Chondrocyte (in vitro differentiated cells): ENCODE measurements around the gene WIZ. TPM values are rescaled to one million over a fixed set of nuclear protein-coding genes. Genes with fewer than 3 reads are reported as not detected.
A peak's percentile ranks its signal among the peaks of the same experiment; 100 is the strongest.

Experiments used
- DNase-seq: peaks from one replicate; pipeline ENCODE4 v3.0.0; 2021; ENCODE audit warnings: mixed read lengths, low spot score
- H3K27ac Mint-ChIP-seq: one replicate; pipeline ENCODE4 v1.8.0; 2021; ENCODE audit warnings: mild to moderate bottlenecking, moderate library complexity, mixed read lengths; ENCODE audit not compliant: unreplicated experiment
- H3K27me3 Mint-ChIP-seq: 2 replicates; pipeline ENCODE4 v1.8.0; 2021; ENCODE audit warnings: low read depth, mixed read lengths
- H3K36me3 Mint-ChIP-seq: 2 replicates; pipeline ENCODE4 v1.8.0; 2021; ENCODE audit warnings: low read depth, mixed read lengths
- H3K4me1 Mint-ChIP-seq: 2 replicates; pipeline ENCODE4 v1.8.0; 2021; ENCODE audit warnings: low read depth, mild to moderate bottlenecking, mixed read lengths
- H3K4me3 Mint-ChIP-seq: one replicate; pipeline ENCODE4 v1.8.0; 2021; ENCODE audit warnings: mild to moderate bottlenecking, moderate library complexity, mixed read lengths; ENCODE audit not compliant: unreplicated experiment
- H3K9me3 Mint-ChIP-seq: 2 replicates; pipeline ENCODE4 v1.8.0; 2021; ENCODE audit warnings: low read depth, mixed read lengths
- total RNA-seq: library from RNA; stranded (reverse); gene quantifications from 3 replicates; pipeline ENCODE4 v1.2.1, GENCODE V29; 2021
- TF ChIP-seq, protein P1 (sequence below): fragments of 200-600 bp; sonication (generic); IDR thresholded peaks from 2 replicates; pipeline ENCODE4 v1.5.0; 2021; ENCODE audit warnings: antibody characterized with exemption, mild to moderate bottlenecking, moderate library complexity

The WIZ gene
- total RNA-seq, 1 donor from 2014 or later, result 52.4 TPM

DNA sequence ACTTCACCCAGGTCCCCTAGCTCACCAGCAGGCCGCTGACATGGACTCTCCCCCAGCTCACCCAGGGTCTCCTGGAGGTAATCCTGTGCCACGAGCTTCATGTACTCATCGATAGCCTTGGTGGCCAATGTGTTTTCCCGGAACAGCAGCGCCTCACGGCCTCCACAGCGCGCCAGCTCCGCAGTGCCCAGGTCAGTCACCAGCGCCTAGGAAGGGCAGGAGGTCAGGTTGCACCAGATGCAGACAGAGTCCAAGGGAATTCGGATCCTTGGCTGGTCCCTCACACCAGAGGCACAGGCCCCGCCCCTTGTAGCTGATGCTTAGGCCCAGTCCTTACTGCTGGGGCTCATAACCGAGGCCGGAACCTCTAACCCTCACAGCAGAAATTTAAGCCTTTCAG, 6.7 kb upstream of the WIZ start:
- Mint-ChIP-seq H3K4me1 (peaks cover 10% of the 10 kb centered on the region), H3K27ac (no peak overlapping the region), H3K27me3 (peaks cover 33% of the 10 kb centered on the region), H3K36me3 (no peaks in the 10 kb centered on the region), H3K9me3 (no peaks in the 10 kb centered on the region), H3K4me3 (no peak overlapping the region)
- no peak for DNase-seq
- TF ChIP-seq, protein P1, sequence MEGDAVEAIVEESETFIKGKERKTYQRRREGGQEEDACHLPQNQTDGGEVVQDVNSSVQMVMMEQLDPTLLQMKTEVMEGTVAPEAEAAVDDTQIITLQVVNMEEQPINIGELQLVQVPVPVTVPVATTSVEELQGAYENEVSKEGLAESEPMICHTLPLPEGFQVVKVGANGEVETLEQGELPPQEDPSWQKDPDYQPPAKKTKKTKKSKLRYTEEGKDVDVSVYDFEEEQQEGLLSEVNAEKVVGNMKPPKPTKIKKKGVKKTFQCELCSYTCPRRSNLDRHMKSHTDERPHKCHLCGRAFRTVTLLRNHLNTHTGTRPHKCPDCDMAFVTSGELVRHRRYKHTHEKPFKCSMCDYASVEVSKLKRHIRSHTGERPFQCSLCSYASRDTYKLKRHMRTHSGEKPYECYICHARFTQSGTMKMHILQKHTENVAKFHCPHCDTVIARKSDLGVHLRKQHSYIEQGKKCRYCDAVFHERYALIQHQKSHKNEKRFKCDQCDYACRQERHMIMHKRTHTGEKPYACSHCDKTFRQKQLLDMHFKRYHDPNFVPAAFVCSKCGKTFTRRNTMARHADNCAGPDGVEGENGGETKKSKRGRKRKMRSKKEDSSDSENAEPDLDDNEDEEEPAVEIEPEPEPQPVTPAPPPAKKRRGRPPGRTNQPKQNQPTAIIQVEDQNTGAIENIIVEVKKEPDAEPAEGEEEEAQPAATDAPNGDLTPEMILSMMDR, result no peak

DNA sequence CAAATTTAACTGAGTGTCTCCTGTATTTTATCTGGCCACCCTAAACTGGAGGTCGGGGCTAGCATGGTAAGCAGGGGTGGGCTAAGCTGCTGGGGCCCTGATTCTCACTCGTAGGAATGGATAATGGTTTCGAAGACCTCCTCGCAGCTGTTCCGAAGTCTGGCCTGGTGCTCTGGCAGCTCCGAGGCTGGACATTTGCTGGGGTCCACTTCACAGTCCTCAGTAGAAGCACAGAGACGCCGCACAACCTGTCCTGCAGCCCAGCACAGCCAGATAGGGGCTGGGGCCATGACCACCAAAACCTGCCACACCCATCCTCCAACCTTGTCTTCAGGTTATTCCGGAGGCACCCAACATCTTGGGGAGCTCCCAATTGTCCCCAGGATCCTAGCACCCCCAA, 6.2 kb upstream of the WIZ start:
- DNase-seq, result no peak
- Mint-ChIP-seq H3K4me1 (peaks cover 10% of the 10 kb centered on the region), H3K36me3 (no peaks in the 10 kb centered on the region), H3K9me3 (no peaks in the 10 kb centered on the region), H3K27ac (no peak overlapping the region), H3K27me3 (peaks cover 33% of the 10 kb centered on the region), H3K4me3 (no peak overlapping the region)
- TF ChIP-seq, protein P1, result no peak

DNA sequence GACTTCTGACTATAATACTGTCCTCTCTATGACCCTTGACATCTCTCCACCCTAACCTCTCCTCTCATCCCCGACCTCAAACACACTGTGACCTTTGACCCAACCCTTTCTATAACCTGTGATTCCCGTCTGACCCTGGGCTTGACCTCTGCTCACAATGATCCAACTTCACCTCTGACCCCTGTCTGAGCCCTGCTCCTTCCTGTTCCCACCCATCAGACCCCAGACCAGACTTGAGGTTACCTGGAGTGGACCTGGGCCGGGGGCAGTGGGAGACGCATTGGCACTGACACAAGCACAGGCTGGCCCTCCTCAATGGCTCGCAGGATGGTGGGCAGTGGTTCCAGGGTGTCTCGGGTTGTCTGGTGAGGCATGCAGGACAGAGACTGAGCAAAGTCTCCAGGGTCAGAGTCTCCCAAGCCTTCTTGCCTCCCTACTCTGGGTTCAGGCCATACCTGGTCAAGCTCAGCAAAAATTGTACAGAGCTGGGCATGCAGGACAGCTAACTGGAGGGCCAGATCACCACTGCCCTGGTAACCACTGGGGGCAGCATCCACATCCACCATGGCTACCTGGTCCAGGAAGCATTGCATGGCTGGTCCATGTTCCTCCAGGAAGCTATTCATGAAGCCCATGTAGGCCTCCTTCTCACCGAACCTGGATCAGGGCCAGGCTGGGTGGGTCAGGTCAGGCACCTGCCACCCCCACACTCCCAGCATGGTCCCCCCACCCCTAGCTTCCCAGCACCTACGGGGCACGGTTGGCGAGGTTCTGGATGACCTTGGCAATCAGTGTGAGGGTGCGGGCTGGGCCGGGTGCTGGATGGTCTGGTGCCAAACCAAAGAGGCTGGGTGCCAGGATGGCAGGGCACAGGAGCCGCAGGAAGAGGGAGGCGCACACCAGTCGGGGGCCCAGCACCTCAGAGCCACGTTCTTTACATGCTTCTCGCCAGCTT, 4.4 kb upstream of the WIZ start:
- DNase-seq, result no peak
- Mint-ChIP-seq H3K27ac (no peak overlapping the region), H3K4me1 (peaks cover 13% of the 10 kb centered on the region), H3K36me3 (no peaks in the 10 kb centered on the region), H3K9me3 (no peaks in the 10 kb centered on the region), H3K4me3 (peak overlapping the region; percentile 10), H3K27me3 (peaks cover 30% of the 10 kb centered on the region)
- TF ChIP-seq, protein P1, result peak; percentile 57

DNA sequence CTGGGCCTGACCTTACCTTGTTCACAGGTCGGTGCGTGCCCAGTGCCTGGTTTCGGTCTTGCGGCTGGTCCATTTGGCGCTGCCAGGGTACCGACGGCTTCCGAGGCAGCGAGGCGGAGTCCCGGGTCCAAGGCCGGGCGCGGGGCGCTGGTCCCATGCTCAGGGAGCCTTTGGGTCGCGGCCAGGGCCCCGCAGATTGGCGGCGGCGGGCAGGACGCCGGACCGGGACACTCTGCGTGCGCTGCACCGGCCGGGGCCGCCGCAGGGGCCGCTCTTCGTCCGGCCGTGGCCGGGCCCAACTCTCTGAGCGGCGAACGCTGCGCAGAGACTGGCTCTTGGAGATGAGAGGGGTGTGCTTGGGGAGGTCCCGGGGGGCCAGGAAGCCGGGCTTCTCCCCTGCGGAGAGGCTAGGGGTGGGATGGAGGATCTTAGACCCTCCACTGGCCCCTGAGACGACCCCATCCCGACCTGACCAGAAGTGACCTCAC, 3.4 kb upstream of the WIZ start:
- peak overlapping the region; percentile 65 for H3K27ac Mint-ChIP-seq
- TF ChIP-seq, protein P1, result peak; percentile 67
- H3K4me1 Mint-ChIP-seq, result peaks cover 20% of the 10 kb centered on the region
- no peaks in the 10 kb centered on the region for H3K9me3 Mint-ChIP-seq
- H3K36me3 Mint-ChIP-seq, result no peaks in the 10 kb centered on the region
- no peak for DNase-seq
- H3K27me3 Mint-ChIP-seq, result peaks cover 29% of the 10 kb centered on the region
- H3K4me3 Mint-ChIP-seq, result peak overlapping the region; percentile 63

DNA sequence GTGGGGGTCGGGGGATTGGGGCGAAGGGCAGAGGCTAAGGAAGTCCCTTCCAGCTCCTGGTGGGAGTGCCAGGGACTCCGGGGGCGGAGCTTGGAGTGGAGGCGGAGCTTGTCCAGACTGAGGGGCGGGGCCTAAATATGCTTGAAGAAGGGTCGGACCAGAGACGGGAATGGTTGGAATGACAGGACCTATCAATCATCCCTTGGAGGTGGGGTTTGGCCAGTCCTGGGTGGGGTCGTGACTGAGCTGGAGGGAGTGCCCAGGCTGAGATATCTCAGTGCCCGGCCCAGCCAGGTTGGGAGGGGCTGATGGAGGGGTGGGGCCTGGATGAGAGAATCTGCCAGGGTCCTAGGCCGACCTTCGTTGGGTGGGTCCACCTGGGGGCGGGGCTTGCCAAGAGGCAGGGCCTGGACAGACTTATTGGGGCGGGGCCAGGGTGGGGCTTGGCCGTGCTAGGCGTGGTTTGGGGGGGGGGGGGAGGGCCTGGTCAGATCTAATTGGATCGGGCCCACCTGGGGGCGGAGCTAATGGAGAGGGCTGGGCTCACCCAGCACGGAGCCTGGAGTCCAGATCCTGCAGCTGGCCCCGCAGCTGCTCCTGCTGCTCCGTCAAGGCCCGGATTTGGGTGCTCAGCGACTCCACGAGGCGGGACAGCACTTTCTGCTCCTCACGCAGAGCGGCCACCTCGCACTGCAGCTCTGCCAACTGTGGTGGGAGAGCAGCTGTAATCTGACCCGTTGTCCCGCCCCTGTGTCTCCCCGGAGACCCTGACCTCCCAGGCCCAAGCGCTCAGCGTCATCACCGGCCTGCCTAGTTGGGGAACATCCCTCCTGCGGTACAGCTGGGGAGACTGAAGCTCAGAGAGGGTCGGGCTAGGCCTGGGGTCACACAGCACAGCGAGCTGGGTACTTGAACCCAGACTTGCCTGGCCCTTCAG, 2.6 kb upstream of the WIZ start:
- Mint-ChIP-seq H3K36me3 (no peaks in the 10 kb centered on the region), H3K9me3 (no peaks in the 10 kb centered on the region), H3K27ac (peak overlapping the region; percentile 65), H3K4me1 (peaks cover 20% of the 10 kb centered on the region), H3K27me3 (peaks cover 24% of the 10 kb centered on the region), H3K4me3 (peak overlapping the region; percentile 63)
- TF ChIP-seq, protein P1, result no peak
- DNase-seq, result no peak
